H4 (cell line): ENCODE measurements around the gene GGT6. TPM values are rescaled to one million over a fixed set of nuclear protein-coding genes. Genes with fewer than 3 reads are reported as not detected.

Source experiments
- DNase-seq: peaks from one replicate; pipeline ENCODE4 v3.0.0-alpha.2; 2015; ENCODE audit warnings: low spot score
- total RNA-seq: library from RNA; depleted of rRNA; stranded (reverse); fragments of >200 nt; shearing (Covaris generic); gene quantifications from 2 replicates; pipeline ENCODE4 v1.2.3, GENCODE V29; 2014; rRNA removed

GGT6 gene
- total RNA-seq, 1 experiment from 2014 or later = not detected

DNA sequence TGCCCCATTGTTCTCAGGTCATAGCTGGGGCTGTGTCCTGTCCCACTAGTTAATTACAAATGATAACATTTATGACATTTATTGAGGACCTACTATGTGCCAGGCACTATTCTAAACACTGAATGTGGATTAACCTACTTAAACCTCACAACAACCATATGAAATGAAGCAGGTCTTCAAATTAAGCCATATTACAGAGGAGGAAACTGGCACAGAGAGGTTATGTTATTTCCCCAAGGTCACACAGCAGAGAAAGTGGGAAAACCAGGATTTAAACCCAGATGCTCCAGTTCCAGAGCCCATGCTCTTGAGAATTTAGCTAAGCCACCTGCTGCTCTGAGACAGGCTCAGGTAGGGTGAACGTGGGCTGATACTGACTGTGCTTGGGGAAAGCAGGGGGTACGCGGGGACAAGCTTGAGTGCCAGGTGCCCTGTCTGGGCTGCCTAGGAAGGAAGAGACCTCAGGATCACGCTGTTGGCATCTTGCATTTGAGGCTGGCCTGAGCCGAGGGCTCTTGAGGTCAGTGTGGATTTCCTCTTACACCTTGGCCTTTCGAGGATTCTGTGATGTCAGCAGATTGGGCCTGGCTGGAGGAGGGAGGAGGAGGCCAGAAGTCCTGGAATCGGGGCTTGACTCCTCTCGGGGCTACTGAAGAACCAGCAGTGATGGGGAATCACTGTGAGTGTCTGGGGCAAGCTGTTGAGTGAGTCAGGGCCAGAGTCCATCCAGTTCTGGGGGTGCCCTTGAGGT is 52.8 kb downstream of the GGT6 start:
- DNase-seq = no peak

Other genes with a start within 250 kb of the GGT6 start
- 46.1 and 48.8 TPM in 2 replicates for gene UBE2G1, start 193.9 kb downstream of the GGT6 start, total RNA-seq
- 0.04 and 0.08 TPM in 2 replicates for gene SPNS3, start 126.6 kb downstream of the GGT6 start, total RNA-seq
- gene SPNS2, start 61.7 kb downstream of the GGT6 start, total RNA-seq = 0.06 and 0.52 TPM in 2 replicates
- gene MYBBP1A, start 5.2 kb downstream of the GGT6 start, total RNA-seq = 15.0 and 16.4 TPM in 2 replicates
- 0.08 TPM in 1 of 2 replicates, not detected in the other for gene SMTNL2, start 24.0 kb upstream of the GGT6 start, total RNA-seq
- gene ALOX15, start 81.1 kb upstream of the GGT6 start, total RNA-seq = not detected in 2 replicates
- gene PELP1, start 143.6 kb upstream of the GGT6 start, total RNA-seq = 4.1 and 4.4 TPM in 2 replicates
- gene ARRB2, start 150.1 kb upstream of the GGT6 start, total RNA-seq = 2.4 and 4.1 TPM in 2 replicates
- 15.8 and 24.0 TPM in 2 replicates for gene MED11, start 170.9 kb upstream of the GGT6 start, total RNA-seq
- not detected in 2 replicates for gene ZMYND15, start 179.3 kb upstream of the GGT6 start, total RNA-seq
- 1.5 and 7.3 TPM in 2 replicates for gene CXCL16, start 179.4 kb upstream of the GGT6 start, total RNA-seq
- not detected in 2 replicates for gene TM4SF5, start 211.3 kb upstream of the GGT6 start, total RNA-seq
- gene VMO1, start 225.8 kb upstream of the GGT6 start, total RNA-seq = not detected in 2 replicates
- not detected in 2 replicates for gene GLTPD2, start 228.4 kb upstream of the GGT6 start, total RNA-seq
- gene PSMB6, start 235.6 kb upstream of the GGT6 start, total RNA-seq = 186 and 232 TPM in 2 replicates
- 5.0 and 11.7 TPM in 2 replicates for gene PLD2, start 246.6 kb upstream of the GGT6 start, total RNA-seq